Measurements from ENCODE around the gene TRIO.

The TRIO gene

GRCh38 chr5:14296533-14297331 is 153.6 kb downstream of the TRIO start:
- Histone ChIP-seq H3K4me2 (ENCODE audit: low read length) (no peak overlapping the region), H3K36me3 (ENCODE audit: control insufficient read depth, low read length) (peaks cover 3% of the 10 kb centered on the region), H3K4me1 (ENCODE audit: control insufficient read depth, low read length) (no peaks in the 10 kb centered on the region), H3K27me3 (ENCODE audit: control insufficient read depth, low read length) (no peaks in the 10 kb centered on the region), H3K79me2 (ENCODE audit: control insufficient read depth, low read length) (no peaks in the 10 kb centered on the region), H3K9me2 (replicated peaks; ENCODE audit: control insufficient read depth, low read length) (no peaks in the 10 kb centered on the region), H3K27ac (ENCODE audit: low read depth, low read length) (no peak overlapping the region), H3K9me3 (ENCODE audit: control insufficient read depth, insufficient read depth, low read length) (no peaks in the 10 kb centered on the region), H3F3A (ENCODE audit: control insufficient read depth, insufficient read depth) (no peaks in the 10 kb centered on the region), H3K4me3 (ENCODE audit: low read length) (no peak overlapping the region), H4K20me1 (ENCODE audit: control insufficient read depth, insufficient read depth, low read depth, low read length) (no peaks in the 10 kb centered on the region)
- TF ChIP-seq EZH2phosphoT487 (IDR thresholded peaks at IDR 0.05; ENCODE audit: borderline replicate concordance, low read length) = no peak
- TF ChIP-seq, protein P1, sequence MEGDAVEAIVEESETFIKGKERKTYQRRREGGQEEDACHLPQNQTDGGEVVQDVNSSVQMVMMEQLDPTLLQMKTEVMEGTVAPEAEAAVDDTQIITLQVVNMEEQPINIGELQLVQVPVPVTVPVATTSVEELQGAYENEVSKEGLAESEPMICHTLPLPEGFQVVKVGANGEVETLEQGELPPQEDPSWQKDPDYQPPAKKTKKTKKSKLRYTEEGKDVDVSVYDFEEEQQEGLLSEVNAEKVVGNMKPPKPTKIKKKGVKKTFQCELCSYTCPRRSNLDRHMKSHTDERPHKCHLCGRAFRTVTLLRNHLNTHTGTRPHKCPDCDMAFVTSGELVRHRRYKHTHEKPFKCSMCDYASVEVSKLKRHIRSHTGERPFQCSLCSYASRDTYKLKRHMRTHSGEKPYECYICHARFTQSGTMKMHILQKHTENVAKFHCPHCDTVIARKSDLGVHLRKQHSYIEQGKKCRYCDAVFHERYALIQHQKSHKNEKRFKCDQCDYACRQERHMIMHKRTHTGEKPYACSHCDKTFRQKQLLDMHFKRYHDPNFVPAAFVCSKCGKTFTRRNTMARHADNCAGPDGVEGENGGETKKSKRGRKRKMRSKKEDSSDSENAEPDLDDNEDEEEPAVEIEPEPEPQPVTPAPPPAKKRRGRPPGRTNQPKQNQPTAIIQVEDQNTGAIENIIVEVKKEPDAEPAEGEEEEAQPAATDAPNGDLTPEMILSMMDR (IDR thresholded peaks at IDR 0.05; ENCODE audit: low read depth, low read length, poor library complexity, severe bottlenecking) = no peak

DNA sequence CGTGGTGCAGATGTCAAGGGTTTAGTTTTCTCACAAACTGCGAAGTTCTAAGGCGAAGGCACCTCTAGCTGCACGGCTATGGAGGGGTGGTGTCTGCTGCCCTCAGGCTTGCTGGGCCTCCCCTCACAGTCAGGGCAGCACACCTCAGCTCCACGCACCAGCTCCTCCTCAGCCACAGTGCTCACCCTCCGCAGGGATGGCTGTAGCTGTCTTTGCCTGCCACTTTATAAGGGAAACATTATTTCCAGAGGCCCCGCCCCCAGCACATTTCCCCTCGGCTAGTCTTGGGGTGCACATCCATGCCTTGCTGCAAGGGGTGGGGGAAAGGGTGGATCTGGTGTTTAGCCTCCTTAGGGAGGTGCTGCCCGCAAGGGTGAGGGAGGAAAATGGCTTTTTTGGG is 154.6 kb downstream of the TRIO start:
- H3K4me1 ChIP-seq (ENCODE audit: control insufficient read depth, low read length) = no peaks in the 10 kb centered on the region
- peaks cover 3% of the 10 kb centered on the region for H3K36me3 ChIP-seq (ENCODE audit: control insufficient read depth, low read length)
- H3K9me3 ChIP-seq (ENCODE audit: control insufficient read depth, insufficient read depth, low read length) = no peaks in the 10 kb centered on the region
- H3K27me3 ChIP-seq (ENCODE audit: control insufficient read depth, low read length) = no peaks in the 10 kb centered on the region
- H3F3A ChIP-seq (ENCODE audit: control insufficient read depth, insufficient read depth) = no peaks in the 10 kb centered on the region
- no peak for TF ChIP-seq EZH2phosphoT487 (IDR thresholded peaks at IDR 0.05; ENCODE audit: borderline replicate concordance, low read length)
- TF ChIP-seq, protein P1 (IDR thresholded peaks at IDR 0.05; ENCODE audit: low read depth, low read length, poor library complexity, severe bottlenecking) = no peak
- H3K4me3 ChIP-seq (ENCODE audit: low read length) = no peak overlapping the region
- no peaks in the 10 kb centered on the region for H3K79me2 ChIP-seq (ENCODE audit: control insufficient read depth, low read length)
- H3K27ac ChIP-seq (ENCODE audit: low read depth, low read length) = no peak overlapping the region
- no peaks in the 10 kb centered on the region for H4K20me1 ChIP-seq (ENCODE audit: control insufficient read depth, insufficient read depth, low read depth, low read length)
- H3K9me2 ChIP-seq (replicated peaks; ENCODE audit: control insufficient read depth, low read length) = no peaks in the 10 kb centered on the region
- H3K4me2 ChIP-seq (ENCODE audit: low read length) = no peak overlapping the region

- Histone ChIP-seq H3K27me3 (ENCODE audit: control insufficient read depth, low read length) (no peaks in the 10 kb centered on the region), H3K4me3 (ENCODE audit: low read length) (no peak overlapping the region), H4K20me1 (ENCODE audit: control insufficient read depth, insufficient read depth, low read depth, low read length) (no peaks in the 10 kb centered on the region), H3F3A (ENCODE audit: control insufficient read depth, insufficient read depth) (no peaks in the 10 kb centered on the region), H3K36me3 (ENCODE audit: control insufficient read depth, low read length) (peaks cover 3% of the 10 kb centered on the region), H3K9me2 (replicated peaks; ENCODE audit: control insufficient read depth, low read length) (no peaks in the 10 kb centered on the region), H3K27ac (ENCODE audit: low read depth, low read length) (no peak overlapping the region), H3K4me1 (ENCODE audit: control insufficient read depth, low read length) (no peaks in the 10 kb centered on the region), H3K4me2 (ENCODE audit: low read length) (no peak overlapping the region), H3K9me3 (ENCODE audit: control insufficient read depth, insufficient read depth, low read length) (no peaks in the 10 kb centered on the region), H3K79me2 (ENCODE audit: control insufficient read depth, low read length) (no peaks in the 10 kb centered on the region)
- TF ChIP-seq EZH2phosphoT487 (IDR thresholded peaks at IDR 0.05; ENCODE audit: borderline replicate concordance, low read length) = no peak
- TF ChIP-seq, protein P1 (IDR thresholded peaks at IDR 0.05; ENCODE audit: low read depth, low read length, poor library complexity, severe bottlenecking) = no peak
Observed at GRCh38 chr5:14298126-14298847, 155.1 kb downstream of the TRIO start.
